ENCODE data around the gene THRB.

The THRB gene

GRCh38 chr3:24315971-24316370 is 178.7 kb downstream of the THRB start:
- DNase-seq: no peak
- Mint-ChIP-seq H3K27me3 (no peaks in the 10 kb centered on the region), H3K4me1 (ENCODE audit: low read depth) (no peaks in the 10 kb centered on the region), H3K9me3 (peaks cover 4% of the 10 kb centered on the region), H3K36me3 (ENCODE audit: low read depth) (no peaks in the 10 kb centered on the region), H3K27ac (no peak overlapping the region), H3K4me3 (no peak overlapping the region)

DNA sequence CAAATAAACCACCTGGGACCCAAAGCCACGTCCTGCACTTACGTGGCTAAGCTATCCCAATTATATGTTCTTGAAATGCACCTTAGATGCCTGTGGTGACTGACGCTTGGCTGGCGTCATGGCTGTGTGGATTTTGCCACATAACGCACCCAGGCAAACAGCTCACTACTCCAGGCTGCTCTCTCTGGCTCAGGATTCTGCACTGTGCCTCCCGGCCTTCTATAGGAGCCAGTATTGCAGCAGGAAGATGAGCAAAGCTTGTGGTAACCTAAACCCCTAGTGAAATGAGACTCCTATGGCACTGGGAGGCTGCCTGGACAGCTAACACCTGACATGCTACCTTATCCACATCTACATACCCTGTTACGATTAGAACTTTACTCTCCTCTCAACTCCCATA is 179.3 kb downstream of the THRB start:
- Mint-ChIP-seq H3K4me3 (no peak overlapping the region), H3K4me1 (ENCODE audit: low read depth) (no peaks in the 10 kb centered on the region), H3K36me3 (ENCODE audit: low read depth) (no peaks in the 10 kb centered on the region), H3K27ac (no peak overlapping the region), H3K9me3 (peaks cover 4% of the 10 kb centered on the region), H3K27me3 (no peaks in the 10 kb centered on the region)
- DNase-seq: no peak

GRCh38 chr3:24311881-24312280 is 182.8 kb downstream of the THRB start:
- H3K4me3 Mint-ChIP-seq: no peak overlapping the region
- no peaks in the 10 kb centered on the region for H3K9me3 Mint-ChIP-seq
- no peaks in the 10 kb centered on the region for H3K36me3 Mint-ChIP-seq (ENCODE audit: low read depth)
- no peaks in the 10 kb centered on the region for H3K27me3 Mint-ChIP-seq
- no peaks in the 10 kb centered on the region for H3K4me1 Mint-ChIP-seq (ENCODE audit: low read depth)
- DNase-seq: no peak
- no peak overlapping the region for H3K27ac Mint-ChIP-seq

GRCh38 chr3:24310887-24311286 is 183.8 kb downstream of the THRB start:
- Mint-ChIP-seq H3K9me3 (no peaks in the 10 kb centered on the region), H3K36me3 (ENCODE audit: low read depth) (no peaks in the 10 kb centered on the region), H3K4me1 (ENCODE audit: low read depth) (no peaks in the 10 kb centered on the region), H3K27ac (no peak overlapping the region), H3K27me3 (no peaks in the 10 kb centered on the region), H3K4me3 (no peak overlapping the region)
- no peak for DNase-seq

DNA sequence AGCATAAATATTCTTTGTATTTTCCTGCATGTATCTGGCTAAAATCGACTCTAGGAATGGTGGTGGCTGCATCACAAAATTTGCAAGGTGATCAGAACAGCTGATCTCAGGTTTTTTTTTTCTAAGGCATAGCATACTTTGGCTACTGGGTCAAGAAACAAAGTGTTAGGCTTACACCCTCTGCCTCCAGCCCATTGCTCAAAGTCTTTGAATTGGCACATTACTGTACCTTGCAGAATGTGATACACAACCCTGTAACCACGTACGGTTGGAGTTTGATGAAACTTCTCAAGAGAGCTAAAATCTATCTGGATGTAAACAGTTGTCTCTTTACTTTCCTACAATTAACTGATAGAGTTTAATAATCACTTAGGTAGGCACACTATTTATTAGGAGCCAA is 188.1 kb downstream of the THRB start:
- H3K9me3 Mint-ChIP-seq: no peaks in the 10 kb centered on the region
- H3K27me3 Mint-ChIP-seq: no peaks in the 10 kb centered on the region
- H3K36me3 Mint-ChIP-seq (ENCODE audit: low read depth): no peaks in the 10 kb centered on the region
- no peak overlapping the region for H3K27ac Mint-ChIP-seq
- no peaks in the 10 kb centered on the region for H3K4me1 Mint-ChIP-seq (ENCODE audit: low read depth)
- no peak overlapping the region for H3K4me3 Mint-ChIP-seq
- DNase-seq: no peak

- Mint-ChIP-seq H3K9me3 (no peaks in the 10 kb centered on the region), H3K4me1 (ENCODE audit: low read depth) (no peaks in the 10 kb centered on the region), H3K4me3 (no peak overlapping the region), H3K27ac (no peak overlapping the region), H3K36me3 (ENCODE audit: low read depth) (no peaks in the 10 kb centered on the region), H3K27me3 (no peaks in the 10 kb centered on the region)
- no peak for DNase-seq
Observed at GRCh38 chr3:24305795-24306467, 188.7 kb downstream of the THRB start.

DNA sequence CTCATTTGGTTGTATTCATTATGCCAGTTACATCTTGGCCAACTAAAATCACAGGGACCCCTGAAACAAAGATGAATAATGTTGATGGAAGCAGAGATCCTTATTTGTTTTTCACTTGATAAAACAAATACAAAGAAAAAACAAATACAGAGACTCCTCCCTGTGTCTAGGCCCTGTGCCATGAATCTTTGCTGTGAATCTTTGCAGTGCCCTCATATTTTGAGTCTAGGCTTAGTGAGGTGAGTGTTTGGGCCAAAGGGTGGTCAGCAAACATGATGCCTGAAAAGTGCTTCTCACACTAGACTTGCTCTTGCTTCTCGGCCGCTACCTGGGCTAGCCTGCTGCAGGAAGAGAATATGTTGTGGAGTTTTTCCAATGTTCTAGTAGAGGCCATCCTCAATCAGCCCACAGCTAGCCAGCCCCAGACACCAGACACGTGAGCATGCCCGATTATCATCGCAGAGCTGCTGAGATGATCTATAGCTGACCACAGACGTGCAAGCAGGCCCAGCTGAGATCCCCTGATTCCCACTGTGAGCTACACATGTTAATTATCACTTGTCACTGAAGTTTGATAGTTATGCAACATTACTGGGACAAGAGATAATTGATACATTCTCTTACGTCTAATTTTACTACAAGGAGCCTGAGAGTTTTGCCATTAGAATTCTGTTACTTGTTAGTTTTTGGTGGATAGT is 191.4 kb downstream of the THRB start:
- Mint-ChIP-seq H3K9me3 (no peaks in the 10 kb centered on the region), H3K36me3 (ENCODE audit: low read depth) (no peaks in the 10 kb centered on the region), H3K4me1 (ENCODE audit: low read depth) (no peaks in the 10 kb centered on the region), H3K27ac (no peak overlapping the region), H3K27me3 (no peaks in the 10 kb centered on the region), H3K4me3 (no peak overlapping the region)
- no peak for DNase-seq

- no peaks in the 10 kb centered on the region for H3K4me1 Mint-ChIP-seq (ENCODE audit: low read depth)
Observed at GRCh38 chr3:24302396-24302795, 192.3 kb downstream of the THRB start.

GRCh38 chr3:24300949-24301348 is 193.7 kb downstream of the THRB start:
- H3K9me3 Mint-ChIP-seq: no peaks in the 10 kb centered on the region
- DNase-seq: no peak
- no peaks in the 10 kb centered on the region for H3K4me1 Mint-ChIP-seq (ENCODE audit: low read depth)
- H3K27ac Mint-ChIP-seq: no peak overlapping the region
- H3K27me3 Mint-ChIP-seq: no peaks in the 10 kb centered on the region
- no peak overlapping the region for H3K4me3 Mint-ChIP-seq
- no peaks in the 10 kb centered on the region for H3K36me3 Mint-ChIP-seq (ENCODE audit: low read depth)

More at GRCh38 chr3:24302396-24302795, 192.3 kb downstream of the THRB start:
- no peaks in the 10 kb centered on the region for H3K27me3 Mint-ChIP-seq
- DNase-seq: no peak
- H3K9me3 Mint-ChIP-seq: no peaks in the 10 kb centered on the region
- no peaks in the 10 kb centered on the region for H3K36me3 Mint-ChIP-seq (ENCODE audit: low read depth)
- no peak overlapping the region for H3K27ac Mint-ChIP-seq
- no peak overlapping the region for H3K4me3 Mint-ChIP-seq

- Mint-ChIP-seq H3K4me1 (ENCODE audit: low read depth) (no peaks in the 10 kb centered on the region), H3K27ac (no peak overlapping the region), H3K9me3 (no peaks in the 10 kb centered on the region), H3K4me3 (no peak overlapping the region), H3K36me3 (ENCODE audit: low read depth) (no peaks in the 10 kb centered on the region), H3K27me3 (no peaks in the 10 kb centered on the region)
- no peak for DNase-seq
Observed at GRCh38 chr3:24299806-24300626, 194.6 kb downstream of the THRB start.

GRCh38 chr3:24299246-24299805 is 195.3 kb downstream of the THRB start:
- Mint-ChIP-seq H3K27ac (no peak overlapping the region), H3K9me3 (peaks cover 2% of the 10 kb centered on the region), H3K4me1 (ENCODE audit: low read depth) (no peaks in the 10 kb centered on the region), H3K27me3 (no peaks in the 10 kb centered on the region), H3K4me3 (no peak overlapping the region), H3K36me3 (ENCODE audit: low read depth) (no peaks in the 10 kb centered on the region)
- no peak for DNase-seq

DNA sequence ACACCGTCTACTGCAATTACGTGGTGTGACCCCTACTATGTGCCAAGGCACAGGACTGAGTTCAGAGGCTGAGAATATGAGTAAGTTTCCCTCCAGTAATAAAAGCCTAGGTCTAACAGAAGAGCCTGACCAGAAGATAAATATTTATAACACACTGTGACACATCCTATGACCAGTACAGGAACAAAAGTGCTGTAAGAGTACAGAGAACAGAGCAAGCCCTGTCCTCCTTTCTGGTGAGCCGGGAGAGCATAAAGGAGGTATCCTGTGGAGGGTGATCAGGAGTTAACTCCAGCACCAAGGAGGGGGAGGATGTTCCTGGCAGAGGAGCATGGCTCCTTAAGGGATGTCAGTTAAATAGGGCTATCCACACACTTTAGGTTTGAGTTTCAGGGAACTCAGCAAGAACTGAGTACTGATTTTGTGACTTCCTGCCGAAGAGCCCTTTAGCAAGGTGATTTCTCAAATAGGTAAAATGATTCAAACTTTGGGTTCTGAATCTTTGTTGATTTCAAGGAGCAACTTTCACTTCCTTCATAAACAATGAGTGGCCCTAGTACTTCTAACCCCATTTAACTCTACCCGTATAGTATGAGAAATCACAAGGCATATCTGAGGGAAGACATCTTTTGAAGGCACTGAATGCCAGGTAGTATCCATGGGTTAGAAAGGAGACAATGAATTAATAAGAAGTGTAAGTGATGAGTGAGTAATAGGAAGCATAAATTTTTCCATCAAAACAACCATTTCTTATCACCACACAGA is 198.0 kb downstream of the THRB start:
- no peaks in the 10 kb centered on the region for H3K4me1 Mint-ChIP-seq (ENCODE audit: low read depth)
- H3K27me3 Mint-ChIP-seq: no peaks in the 10 kb centered on the region
- no peak for DNase-seq
- H3K9me3 Mint-ChIP-seq: peaks cover 3% of the 10 kb centered on the region
- no peaks in the 10 kb centered on the region for H3K36me3 Mint-ChIP-seq (ENCODE audit: low read depth)
- no peak overlapping the region for H3K27ac Mint-ChIP-seq
- no peak overlapping the region for H3K4me3 Mint-ChIP-seq

- DNase-seq: no peak
Observed at GRCh38 chr3:24294150-24294549, 200.5 kb downstream of the THRB start.

DNA sequence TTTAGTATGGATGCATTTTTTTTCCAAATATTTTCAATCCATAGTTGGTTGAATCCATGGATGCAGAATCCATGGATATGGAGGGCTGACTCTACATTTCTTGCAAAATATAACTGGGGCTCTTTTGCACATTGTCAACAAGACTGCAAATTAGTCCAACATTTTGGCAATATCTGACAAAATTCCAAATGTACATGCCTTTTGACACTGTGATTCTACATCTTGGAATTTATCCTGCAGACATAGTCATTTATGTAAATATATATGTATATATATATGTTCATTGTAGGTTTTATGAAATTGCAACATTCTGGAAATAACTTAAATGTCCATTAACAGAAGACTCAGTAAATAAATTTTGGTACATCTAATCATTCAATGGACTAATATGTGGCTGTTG is 203.0 kb downstream of the THRB start:
- Mint-ChIP-seq H3K4me1 (ENCODE audit: low read depth) (no peaks in the 10 kb centered on the region), H3K36me3 (ENCODE audit: low read depth) (no peaks in the 10 kb centered on the region), H3K4me3 (no peak overlapping the region), H3K27ac (no peak overlapping the region), H3K9me3 (peaks cover 3% of the 10 kb centered on the region), H3K27me3 (no peaks in the 10 kb centered on the region)
- no peak for DNase-seq

More at GRCh38 chr3:24294150-24294549, 200.5 kb downstream of the THRB start:
- Mint-ChIP-seq H3K9me3 (peaks cover 3% of the 10 kb centered on the region), H3K27ac (no peak overlapping the region), H3K27me3 (no peaks in the 10 kb centered on the region), H3K4me1 (ENCODE audit: low read depth) (no peaks in the 10 kb centered on the region), H3K36me3 (ENCODE audit: low read depth) (no peaks in the 10 kb centered on the region), H3K4me3 (no peak overlapping the region)
